Measurements from ENCODE around the gene KIF25. TPM values are rescaled to one million over a fixed set of nuclear protein-coding genes. Genes with fewer than 3 reads are reported as not detected.

Gene KIF25
- total RNA-seq, 1 experiment from 2014 or later, result not detected

DNA sequence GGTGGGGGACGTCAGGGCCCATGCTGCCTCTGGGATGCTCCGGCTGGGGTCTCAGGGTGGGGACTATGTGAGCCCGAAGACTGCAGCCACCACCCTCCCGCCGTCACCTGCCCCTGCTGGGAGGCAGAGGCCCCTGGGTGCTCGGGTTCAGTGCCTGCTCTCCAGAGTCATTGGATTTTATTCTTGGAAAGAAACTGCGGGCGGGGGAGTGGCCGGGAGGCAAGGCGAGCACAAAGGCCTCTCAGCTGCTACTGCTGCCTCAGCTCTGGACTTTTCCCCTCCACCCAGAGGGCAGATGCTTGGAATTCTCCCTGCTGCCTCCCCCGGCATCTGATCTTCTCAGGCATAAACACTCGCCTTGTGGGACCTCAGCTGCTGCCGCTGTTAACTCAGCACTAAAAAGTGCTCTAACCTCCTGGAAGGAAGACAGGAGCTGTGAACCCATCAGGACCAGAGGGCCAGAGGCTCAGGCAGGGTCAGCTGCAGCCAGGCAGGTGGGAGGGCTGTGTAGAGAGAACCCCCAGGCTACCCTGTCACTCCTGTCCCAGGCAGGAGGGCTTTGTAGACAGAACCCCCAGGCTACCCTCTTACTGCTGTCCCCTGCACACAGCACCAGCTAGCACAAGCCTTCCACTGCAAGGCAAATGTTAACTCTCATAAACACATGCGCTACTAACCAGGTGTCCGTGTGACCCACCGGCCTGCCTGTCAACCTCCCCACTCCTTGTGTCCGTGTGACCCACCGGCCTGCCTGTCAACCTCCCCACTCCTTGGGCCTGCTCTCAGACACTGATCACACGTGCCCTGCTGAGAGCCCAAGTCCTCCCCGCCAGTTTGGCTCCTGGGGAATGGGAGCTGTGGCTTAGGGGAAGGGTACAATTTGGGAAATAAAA lies 90.9 kb downstream of the KIF25 start:
- no peak for DNase-seq
- CTCF ChIA-PET, result no interaction called here

GRCh38 chr6:168089186-168090063 lies 92.0 kb downstream of the KIF25 start:
- no peak for DNase-seq
- no peak overlapping the region for H3K4me3 ChIP-seq
- H3K4me1 ChIP-seq (replicated peaks; ENCODE audit: insufficient read depth), result no peaks in the 10 kb centered on the region
- H2AFZ ChIP-seq, result no peak overlapping the region
- BruUV-seq (replicated peaks), result no TSS peak
- intact Hi-C loops (cut with micrococcal nuclease; ENCODE audit: unreplicated experiment), result no loop called here
- no peak overlapping the region for H3K27ac ChIP-seq
- H3F3A ChIP-seq (ENCODE audit: insufficient read depth, low read depth), result no peaks in the 10 kb centered on the region
- no peaks in the 10 kb centered on the region for H4K20me1 ChIP-seq (ENCODE audit: insufficient read depth)
- no peak for TF ChIP-seq EZH2 (IDR thresholded peaks at IDR 0.05; ENCODE audit: low read depth)
- TF ChIP-seq, protein P1, sequence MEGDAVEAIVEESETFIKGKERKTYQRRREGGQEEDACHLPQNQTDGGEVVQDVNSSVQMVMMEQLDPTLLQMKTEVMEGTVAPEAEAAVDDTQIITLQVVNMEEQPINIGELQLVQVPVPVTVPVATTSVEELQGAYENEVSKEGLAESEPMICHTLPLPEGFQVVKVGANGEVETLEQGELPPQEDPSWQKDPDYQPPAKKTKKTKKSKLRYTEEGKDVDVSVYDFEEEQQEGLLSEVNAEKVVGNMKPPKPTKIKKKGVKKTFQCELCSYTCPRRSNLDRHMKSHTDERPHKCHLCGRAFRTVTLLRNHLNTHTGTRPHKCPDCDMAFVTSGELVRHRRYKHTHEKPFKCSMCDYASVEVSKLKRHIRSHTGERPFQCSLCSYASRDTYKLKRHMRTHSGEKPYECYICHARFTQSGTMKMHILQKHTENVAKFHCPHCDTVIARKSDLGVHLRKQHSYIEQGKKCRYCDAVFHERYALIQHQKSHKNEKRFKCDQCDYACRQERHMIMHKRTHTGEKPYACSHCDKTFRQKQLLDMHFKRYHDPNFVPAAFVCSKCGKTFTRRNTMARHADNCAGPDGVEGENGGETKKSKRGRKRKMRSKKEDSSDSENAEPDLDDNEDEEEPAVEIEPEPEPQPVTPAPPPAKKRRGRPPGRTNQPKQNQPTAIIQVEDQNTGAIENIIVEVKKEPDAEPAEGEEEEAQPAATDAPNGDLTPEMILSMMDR (conservative IDR thresholded peaks at IDR 0.05), result no peak
- CTCF ChIA-PET, result no interaction called here
- no peaks in the 10 kb centered on the region for H3K9me2 ChIP-seq (ENCODE audit: insufficient read depth)
- H3K36me3 ChIP-seq (ENCODE audit: low read depth), result no peaks in the 10 kb centered on the region
- H3K27me3 ChIP-seq (ENCODE audit: insufficient read depth, low read depth), result peaks cover 97% of the 10 kb centered on the region
- POLR2A ChIA-PET (ENCODE audit: unreplicated experiment), result no interaction called here
- no peaks in the 10 kb centered on the region for H3K9me3 ChIP-seq (ENCODE audit: insufficient read depth, low read depth)
- no peaks in the 10 kb centered on the region for H3K79me2 ChIP-seq (ENCODE audit: low read depth)
- H3K4me2 ChIP-seq, result no peak overlapping the region

More for the DNA sequence above, 90.9 kb downstream of the KIF25 start:
- TF ChIP-seq EZH2 (IDR thresholded peaks at IDR 0.05; ENCODE audit: low read depth), result no peak
- TF ChIP-seq, protein P1 (conservative IDR thresholded peaks at IDR 0.05), result no peak
- Histone ChIP-seq H3K4me3 (no peak overlapping the region), H3K4me1 (replicated peaks; ENCODE audit: insufficient read depth) (no peaks in the 10 kb centered on the region), H3K9me3 (ENCODE audit: insufficient read depth, low read depth) (no peaks in the 10 kb centered on the region), H2AFZ (no peak overlapping the region), H3K27ac (no peak overlapping the region), H3K36me3 (ENCODE audit: low read depth) (no peaks in the 10 kb centered on the region), H3K79me2 (ENCODE audit: low read depth) (no peaks in the 10 kb centered on the region), H3K9me2 (ENCODE audit: insufficient read depth) (no peaks in the 10 kb centered on the region), H3K27me3 (ENCODE audit: insufficient read depth, low read depth) (peaks cover 100% of the 10 kb centered on the region), H4K20me1 (ENCODE audit: insufficient read depth) (no peaks in the 10 kb centered on the region), H3F3A (ENCODE audit: insufficient read depth, low read depth) (no peaks in the 10 kb centered on the region), H3K4me2 (no peak overlapping the region)
- BruUV-seq (replicated peaks), result no TSS peak
- POLR2A ChIA-PET (ENCODE audit: unreplicated experiment), result no interaction called here
- intact Hi-C loops (cut with micrococcal nuclease; ENCODE audit: unreplicated experiment), result no loop called here

DNA sequence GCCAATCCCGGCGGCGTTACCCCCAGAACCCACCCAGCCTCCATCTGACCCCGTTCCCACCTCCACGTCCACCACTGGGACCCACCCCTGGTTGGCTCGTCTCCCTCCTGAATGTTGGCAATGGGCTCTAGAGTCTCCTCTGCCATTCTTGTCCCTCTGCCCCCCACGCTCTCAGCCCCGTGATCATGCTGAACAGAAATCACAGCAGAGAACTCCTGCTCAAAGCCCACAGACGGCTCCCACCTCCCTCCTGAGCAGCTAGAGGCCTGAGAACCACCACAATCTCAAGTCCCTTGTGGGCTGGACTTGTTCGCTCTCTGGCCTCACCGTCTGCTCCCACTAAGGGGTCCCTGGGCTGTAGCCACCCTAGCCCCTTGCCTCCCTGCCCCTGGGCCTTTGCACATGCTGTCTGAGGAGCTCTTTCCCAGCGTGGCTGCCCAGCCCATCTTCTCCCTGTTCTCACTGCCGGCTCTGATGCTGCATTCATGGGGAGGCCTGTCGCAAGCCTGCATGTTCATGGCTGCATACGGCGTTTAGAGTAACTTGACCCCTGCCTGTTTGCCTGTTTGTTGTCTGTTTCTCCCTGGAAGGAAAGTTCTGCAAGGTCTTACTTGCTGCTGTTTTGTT lies 92.7 kb downstream of the KIF25 start:
- no TSS peak for BruUV-seq (replicated peaks)
- intact Hi-C loops (cut with micrococcal nuclease; ENCODE audit: unreplicated experiment), result no loop called here

More for the DNA sequence above, 92.7 kb downstream of the KIF25 start:
- Histone ChIP-seq H4K20me1 (ENCODE audit: insufficient read depth) (no peaks in the 10 kb centered on the region), H3K4me3 (no peak overlapping the region), H3K4me2 (no peak overlapping the region), H3F3A (ENCODE audit: insufficient read depth, low read depth) (no peaks in the 10 kb centered on the region), H3K27me3 (ENCODE audit: insufficient read depth, low read depth) (peaks cover 97% of the 10 kb centered on the region), H3K36me3 (ENCODE audit: low read depth) (no peaks in the 10 kb centered on the region), H3K79me2 (ENCODE audit: low read depth) (no peaks in the 10 kb centered on the region), H3K27ac (no peak overlapping the region), H2AFZ (no peak overlapping the region), H3K9me3 (ENCODE audit: insufficient read depth, low read depth) (no peaks in the 10 kb centered on the region), H3K4me1 (replicated peaks; ENCODE audit: insufficient read depth) (no peaks in the 10 kb centered on the region), H3K9me2 (ENCODE audit: insufficient read depth) (no peaks in the 10 kb centered on the region)
- POLR2A ChIA-PET (ENCODE audit: unreplicated experiment), result no interaction called here
- CTCF ChIA-PET, result no interaction called here
- TF ChIP-seq EZH2 (IDR thresholded peaks at IDR 0.05; ENCODE audit: low read depth), result no peak
- TF ChIP-seq, protein P1 (conservative IDR thresholded peaks at IDR 0.05), result no peak
- no peak for DNase-seq
